Panc1 (cell line): ENCODE data around the gene MTO1. TPM values are rescaled to one million over a fixed set of nuclear protein-coding genes. Genes with fewer than 3 reads are reported as not detected.
A peak's percentile ranks its signal among the peaks of the same experiment; 100 is the strongest.

Experiments used
- ATAC-seq: fragments of 200-7000 bp; cut with Tn5 transposase; 2 replicates; pipeline ENCODE4 v1.9.1; 2020; ENCODE audit warnings: mild to moderate bottlenecking, moderate library complexity
- BruUV-seq: library from RNA; stranded (reverse); fragments of 400-500 nt; replicated peaks from 2 replicates; lab custom pipeline; 2021; lab: Mats Ljungman, UMichigan
- CTCF ChIA-PET: fragments of 300-600 bp; sonication (Branson Sonifier 250); formaldehyde crosslinking; loops from one replicate; lab custom pipeline; 2022; ENCODE audit warnings: antibody characterized with exemption; lab: Charles Lee
- POLR2A ChIA-PET: fragments of 300-600 bp; sonication (Branson Sonifier 250); formaldehyde crosslinking; loops from one replicate; lab custom pipeline; 2022; ENCODE audit warnings: antibody characterized with exemption; lab: Charles Lee
- DNase-seq: peaks from one replicate; pipeline ENCODE4 v3.0.0-alpha.2; 2010; ENCODE audit warnings: low read depth, low spot score
- H3K27ac ChIP-seq: 2 replicates; pipeline ENCODE4 v1.5.1; 2011; ENCODE audit warnings: mild to moderate bottlenecking, low read length, inconsistent platforms
- H3K27me3 ChIP-seq: fragments of 200-500 bp; sonication (Bioruptor generic); 2 replicates; pipeline ENCODE4 v1.6.0; 2014; ENCODE audit warnings: low read length, inconsistent platforms; ENCODE audit not compliant: control insufficient read depth, insufficient read depth
- H3K36me3 ChIP-seq: fragments of 200-500 bp; sonication (Bioruptor generic); 2 replicates; pipeline ENCODE4 v1.5.1; 2014; ENCODE audit warnings: inconsistent platforms, mild to moderate bottlenecking, low read length, moderate library complexity; ENCODE audit not compliant: control insufficient read depth, insufficient read depth
- H3K4me1 ChIP-seq: 2 replicates; pipeline ENCODE4 v1.5.1; 2011; ENCODE audit warnings: inconsistent platforms, mild to moderate bottlenecking, low read length, moderate library complexity; ENCODE audit not compliant: control insufficient read depth, insufficient read depth
- H3K4me3 ChIP-seq, 2 experiments: 2 replicates each; pipeline ENCODE4 v1.5.1; 2011 to 2012; ENCODE audit warnings: low read depth in 2 of 2, low read length in 2 of 2, mild to moderate bottlenecking in 2 of 2, inconsistent platforms in 1 of 2, moderate library complexity in 1 of 2
- H3K9me3 ChIP-seq: fragments of 200-500 bp; sonication (Bioruptor generic); 2 replicates; pipeline ENCODE4 v1.5.1; 2014; ENCODE audit warnings: low read depth, mild to moderate bottlenecking, inconsistent platforms, low read length, moderate library complexity; ENCODE audit not compliant: control insufficient read depth, insufficient read depth
- POLR2AphosphoS5 ChIP-seq: IDR thresholded peaks from 2 replicates; pipeline ENCODE4 v1.6.1; 2012; ENCODE audit warnings: mild to moderate bottlenecking, low read depth, low read length, moderate library complexity
- SIN3A ChIP-seq: IDR thresholded peaks from 2 replicates; pipeline ENCODE4 v1.6.1; 2012; ENCODE audit warnings: low read depth, mild to moderate bottlenecking, low read length, moderate library complexity, borderline replicate concordance; ENCODE audit not compliant: insufficient read depth
- TCF7L2 ChIP-seq: IDR thresholded peaks from 2 replicates; pipeline ENCODE4 v1.6.1; 2011; ENCODE audit warnings: mild to moderate bottlenecking, low read depth, low read length, inconsistent platforms
- in situ Hi-C: cut with HindIII; loops from 2 replicates; pipeline ENCODE4 v1.10.0; 2016; ENCODE audit warnings: low sequenced_read_pairs, low pct_unique_long_range_greater_than_20kb
- intact Hi-C: fragments of 100-400 bp; cut with micrococcal nuclease; formaldehyde crosslinking; loops from one replicate; pipeline ENCODE4 v1.10.0; 2022; ENCODE audit not compliant: unreplicated experiment
- total RNA-seq: library from RNA; stranded (reverse); gene quantifications from one replicate; pipeline ENCODE4 v1.2.1, GENCODE V29; 2021; ENCODE audit not compliant: unreplicated experiment
- TF ChIP-seq, protein P1 (sequence below), 2 experiments: IDR thresholded peaks; 2 replicates each; pipeline ENCODE4 v1.6.1; 2011 to 2012; ENCODE audit warnings: low read depth in 2 of 2, control low read depth in 1 of 2, low read length in 1 of 2, mild to moderate bottlenecking in 1 of 2, moderate library complexity in 1 of 2; ENCODE audit not compliant: insufficient read depth in 1 of 2
- TF ChIP-seq, protein P2 (sequence below): fragments of 450-650 bp; IDR thresholded peaks from 2 replicates; pipeline ENCODE4 v1.5.1; 2017; ENCODE audit warnings: mild to moderate bottlenecking

MTO1 gene
- total RNA-seq, 1 experiment from 2014 or later: 57.9 TPM

DNA sequence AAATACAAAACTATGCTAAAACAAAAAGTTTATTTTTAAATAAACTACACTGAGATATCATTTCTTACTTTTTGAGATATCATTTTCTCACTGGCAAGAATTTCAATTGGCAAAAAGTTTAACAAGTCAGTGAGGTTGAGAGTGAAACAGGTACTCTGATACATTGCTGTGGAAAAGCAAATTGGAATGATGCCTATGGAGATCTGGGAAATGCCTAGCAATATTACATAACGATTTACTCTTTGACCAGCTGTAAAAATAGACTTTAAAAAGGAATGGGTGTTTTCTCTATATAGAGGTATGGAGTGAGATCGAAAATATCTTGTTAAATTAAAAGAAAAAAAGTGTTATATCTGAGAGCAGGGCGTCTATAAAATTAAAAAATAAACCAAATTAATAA lies 26.3 kb upstream of the MTO1 start:
- Histone ChIP-seq H3K9me3 (no peaks in the 10 kb centered on the region), H3K27ac (no peak overlapping the region), H3K36me3 (peaks cover 41% of the 10 kb centered on the region), H3K4me3 (no peak overlapping the region), H3K27me3 (no peaks in the 10 kb centered on the region), H3K4me1 (no peaks in the 10 kb centered on the region)
- CTCF ChIA-PET: no interaction called here
- no peak for DNase-seq
- in situ Hi-C loops: no loop called here
- TF ChIP-seq, protein P1, sequence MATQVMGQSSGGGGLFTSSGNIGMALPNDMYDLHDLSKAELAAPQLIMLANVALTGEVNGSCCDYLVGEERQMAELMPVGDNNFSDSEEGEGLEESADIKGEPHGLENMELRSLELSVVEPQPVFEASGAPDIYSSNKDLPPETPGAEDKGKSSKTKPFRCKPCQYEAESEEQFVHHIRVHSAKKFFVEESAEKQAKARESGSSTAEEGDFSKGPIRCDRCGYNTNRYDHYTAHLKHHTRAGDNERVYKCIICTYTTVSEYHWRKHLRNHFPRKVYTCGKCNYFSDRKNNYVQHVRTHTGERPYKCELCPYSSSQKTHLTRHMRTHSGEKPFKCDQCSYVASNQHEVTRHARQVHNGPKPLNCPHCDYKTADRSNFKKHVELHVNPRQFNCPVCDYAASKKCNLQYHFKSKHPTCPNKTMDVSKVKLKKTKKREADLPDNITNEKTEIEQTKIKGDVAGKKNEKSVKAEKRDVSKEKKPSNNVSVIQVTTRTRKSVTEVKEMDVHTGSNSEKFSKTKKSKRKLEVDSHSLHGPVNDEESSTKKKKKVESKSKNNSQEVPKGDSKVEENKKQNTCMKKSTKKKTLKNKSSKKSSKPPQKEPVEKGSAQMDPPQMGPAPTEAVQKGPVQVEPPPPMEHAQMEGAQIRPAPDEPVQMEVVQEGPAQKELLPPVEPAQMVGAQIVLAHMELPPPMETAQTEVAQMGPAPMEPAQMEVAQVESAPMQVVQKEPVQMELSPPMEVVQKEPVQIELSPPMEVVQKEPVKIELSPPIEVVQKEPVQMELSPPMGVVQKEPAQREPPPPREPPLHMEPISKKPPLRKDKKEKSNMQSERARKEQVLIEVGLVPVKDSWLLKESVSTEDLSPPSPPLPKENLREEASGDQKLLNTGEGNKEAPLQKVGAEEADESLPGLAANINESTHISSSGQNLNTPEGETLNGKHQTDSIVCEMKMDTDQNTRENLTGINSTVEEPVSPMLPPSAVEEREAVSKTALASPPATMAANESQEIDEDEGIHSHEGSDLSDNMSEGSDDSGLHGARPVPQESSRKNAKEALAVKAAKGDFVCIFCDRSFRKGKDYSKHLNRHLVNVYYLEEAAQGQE (IDR thresholded peaks at IDR 0.05; ENCODE audit: insufficient read depth in 1 of 2, low read depth in 2 of 2, low read length in 1 of 2): no peak
- TF ChIP-seq, protein P2, sequence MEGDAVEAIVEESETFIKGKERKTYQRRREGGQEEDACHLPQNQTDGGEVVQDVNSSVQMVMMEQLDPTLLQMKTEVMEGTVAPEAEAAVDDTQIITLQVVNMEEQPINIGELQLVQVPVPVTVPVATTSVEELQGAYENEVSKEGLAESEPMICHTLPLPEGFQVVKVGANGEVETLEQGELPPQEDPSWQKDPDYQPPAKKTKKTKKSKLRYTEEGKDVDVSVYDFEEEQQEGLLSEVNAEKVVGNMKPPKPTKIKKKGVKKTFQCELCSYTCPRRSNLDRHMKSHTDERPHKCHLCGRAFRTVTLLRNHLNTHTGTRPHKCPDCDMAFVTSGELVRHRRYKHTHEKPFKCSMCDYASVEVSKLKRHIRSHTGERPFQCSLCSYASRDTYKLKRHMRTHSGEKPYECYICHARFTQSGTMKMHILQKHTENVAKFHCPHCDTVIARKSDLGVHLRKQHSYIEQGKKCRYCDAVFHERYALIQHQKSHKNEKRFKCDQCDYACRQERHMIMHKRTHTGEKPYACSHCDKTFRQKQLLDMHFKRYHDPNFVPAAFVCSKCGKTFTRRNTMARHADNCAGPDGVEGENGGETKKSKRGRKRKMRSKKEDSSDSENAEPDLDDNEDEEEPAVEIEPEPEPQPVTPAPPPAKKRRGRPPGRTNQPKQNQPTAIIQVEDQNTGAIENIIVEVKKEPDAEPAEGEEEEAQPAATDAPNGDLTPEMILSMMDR: no peak
- TF ChIP-seq POLR2AphosphoS5 (no peak), TCF7L2 (no peak), SIN3A (no peak)
- POLR2A ChIA-PET: no interaction called here
- intact Hi-C loops: no loop called here
- TSS peak; percentile 15 for BruUV-seq
- no peak for ATAC-seq

DNA sequence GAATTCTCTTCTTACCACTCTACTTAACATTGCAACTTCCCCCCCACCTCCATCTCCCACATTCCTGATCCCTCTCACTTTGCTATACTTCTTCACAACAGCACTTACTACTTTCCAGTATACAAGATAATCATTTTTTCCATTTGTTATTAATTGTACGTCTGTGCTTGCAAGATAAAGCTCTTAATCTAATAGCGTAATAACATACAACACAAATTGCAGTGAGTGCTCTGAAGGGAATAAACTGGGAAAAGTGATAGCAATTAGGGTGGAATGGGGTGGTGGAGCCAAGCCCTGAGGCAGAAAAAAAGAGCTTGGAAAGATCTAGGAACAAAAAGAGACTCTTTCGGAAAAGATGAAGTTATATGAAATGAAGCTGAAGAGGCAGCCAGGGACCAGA lies 18.0 kb upstream of the MTO1 start:
- H3K27ac ChIP-seq: no peak overlapping the region
- H3K27me3 ChIP-seq: no peaks in the 10 kb centered on the region
- H3K4me3 ChIP-seq: no peak overlapping the region
- no TSS peak for BruUV-seq
- TF ChIP-seq SIN3A (no peak), POLR2AphosphoS5 (no peak), TCF7L2 (no peak)
- TF ChIP-seq, protein P2: no peak
- TF ChIP-seq, protein P1 (IDR thresholded peaks at IDR 0.05; ENCODE audit: insufficient read depth in 1 of 2, low read depth in 2 of 2, low read length in 1 of 2): no peak
- CTCF ChIA-PET: no interaction called here
- POLR2A ChIA-PET: interaction anchor here (0.6 to 0.7 kb wide), 2 partner anchors 11 to 207 kb away, joined by 6 to 15 read pairs; no protein-coding TSS in a partner anchor
- no peaks in the 10 kb centered on the region for H3K9me3 ChIP-seq
- H3K4me1 ChIP-seq: no peaks in the 10 kb centered on the region
- in situ Hi-C loops: no loop called here
- peaks cover 33% of the 10 kb centered on the region for H3K36me3 ChIP-seq
- no peak for ATAC-seq
- DNase-seq: no peak
- intact Hi-C loops: no loop called here
